H9 (cell line): Measurements from ENCODE around the gene BPIFB2. TPM values are rescaled to one million over a fixed set of nuclear protein-coding genes. Genes with fewer than 3 reads are reported as not detected.

Source experiments
- DNase-seq: peaks from one replicate; pipeline ENCODE4 v3.0.0-alpha.2; 2017
- H2AFZ ChIP-seq: one replicate; pipeline ENCODE4 v1.6.1; 2013; ENCODE audit warnings: mild to moderate bottlenecking, low read length, control low read depth, moderate library complexity
- H2AK5ac ChIP-seq: 2 replicates; pipeline ENCODE4 v1.6.1; 2013; ENCODE audit warnings: low read length, control low read depth, mixed read lengths; ENCODE audit not compliant: insufficient read length
- H2BK120ac ChIP-seq: one replicate; pipeline ENCODE4 v1.6.1; 2013; ENCODE audit warnings: low read depth, mild to moderate bottlenecking, low read length, control low read depth, inconsistent platforms; ENCODE audit not compliant: poor library complexity, severe bottlenecking
- H2BK12ac ChIP-seq: 2 replicates; pipeline ENCODE4 v1.6.1; 2013; ENCODE audit warnings: low read length, control low read depth, mixed read lengths, low read depth; ENCODE audit not compliant: insufficient read length
- H2BK15ac ChIP-seq: 2 replicates; pipeline ENCODE4 v1.6.1; 2013; ENCODE audit warnings: low read depth, low read length, control low read depth
- H2BK20ac ChIP-seq: one replicate; pipeline ENCODE4 v1.6.1; 2013; ENCODE audit warnings: low read depth, mild to moderate bottlenecking, low read length, control low read depth, inconsistent platforms; ENCODE audit not compliant: poor library complexity, severe bottlenecking
- H2BK5ac ChIP-seq: 2 replicates; pipeline ENCODE4 v1.6.1; 2013; ENCODE audit warnings: low read length, control low read depth, mixed read lengths; ENCODE audit not compliant: insufficient read length
- H3K14ac ChIP-seq: 2 replicates; pipeline ENCODE4 v1.6.1; 2013; ENCODE audit warnings: low read length, control low read depth; ENCODE audit not compliant: insufficient read depth
- H3K18ac ChIP-seq: 2 replicates; pipeline ENCODE4 v1.6.1; 2013; ENCODE audit warnings: low read depth, mild to moderate bottlenecking, mixed read lengths, low read length, control low read depth; ENCODE audit not compliant: insufficient read length
- H3K23ac ChIP-seq: 2 replicates; pipeline ENCODE4 v1.6.1; 2013; ENCODE audit warnings: low read length, control low read depth, mixed read lengths, low read depth; ENCODE audit not compliant: insufficient read length
- H3K23me2 ChIP-seq: 2 replicates; pipeline ENCODE4 v1.6.1; 2013; ENCODE audit warnings: low read depth, mild to moderate bottlenecking, mixed read lengths, low read length, control low read depth; ENCODE audit not compliant: insufficient read length, poor library complexity, severe bottlenecking
- H3K27ac ChIP-seq: 2 replicates; pipeline ENCODE4 v1.5.1; 2013; ENCODE audit warnings: low read length, control low read depth, mixed read lengths, low read depth; ENCODE audit not compliant: insufficient read length
- H3K27me3 ChIP-seq: 2 replicates; pipeline ENCODE4 v1.6.1; 2013; ENCODE audit warnings: low read length, control low read depth, inconsistent platforms; ENCODE audit not compliant: insufficient read depth
- H3K4ac ChIP-seq: 2 replicates; pipeline ENCODE4 v1.6.1; 2013; ENCODE audit warnings: low read depth, mild to moderate bottlenecking, control low read depth, inconsistent platforms, low read length, moderate library complexity
- H3K4me1 ChIP-seq: 2 replicates; pipeline ENCODE4 v1.6.1; 2013; ENCODE audit warnings: low read length, control low read depth, inconsistent platforms; ENCODE audit not compliant: insufficient read depth
- H3K4me2 ChIP-seq: 2 replicates; pipeline ENCODE4 v1.6.1; 2013; ENCODE audit warnings: low read length, control low read depth, mixed read lengths; ENCODE audit not compliant: insufficient read length, insufficient read depth
- H3K56ac ChIP-seq: 2 replicates; pipeline ENCODE4 v1.6.1; 2013; ENCODE audit warnings: low read depth, mild to moderate bottlenecking, mixed read lengths, low read length, control low read depth; ENCODE audit not compliant: insufficient read length
- H3K79me1 ChIP-seq: 2 replicates; pipeline ENCODE4 v1.6.1; 2013; ENCODE audit warnings: low read depth, mild to moderate bottlenecking, moderate library complexity, low read length, control low read depth, inconsistent platforms; ENCODE audit not compliant: insufficient read depth, poor library complexity, severe bottlenecking
- H3K79me2 ChIP-seq: 2 replicates; pipeline ENCODE4 v1.6.1; 2013; ENCODE audit warnings: low read length, control low read depth, inconsistent platforms; ENCODE audit not compliant: insufficient read depth
- H3K9ac ChIP-seq: 2 replicates; pipeline ENCODE4 v1.6.1; 2013; ENCODE audit warnings: low read length, control low read depth, mixed read lengths; ENCODE audit not compliant: insufficient read length; ENCODE audit errors: extremely low read depth
- H3K9me3 ChIP-seq: one replicate; pipeline ENCODE4 v1.6.1; 2013; ENCODE audit warnings: low read depth, low read length, inconsistent platforms; ENCODE audit not compliant: control insufficient read depth
- H3T11ph ChIP-seq: one replicate; pipeline ENCODE4 v1.6.1; 2013; ENCODE audit warnings: mild to moderate bottlenecking, low read length, control low read depth, inconsistent platforms
- H4K20me1 ChIP-seq: one replicate; pipeline ENCODE4 v1.6.1; 2013; ENCODE audit not compliant: control insufficient read depth, insufficient read length, insufficient read depth
- H4K5ac ChIP-seq: 2 replicates; pipeline ENCODE4 v1.6.1; 2013; ENCODE audit warnings: low read depth, mild to moderate bottlenecking, mixed read lengths, low read length, control low read depth; ENCODE audit not compliant: insufficient read length
- H4K8ac ChIP-seq: replicated peaks from 2 replicates; pipeline ENCODE4 v1.6.1; 2013; ENCODE audit warnings: low read length, control low read depth, mixed read lengths, low read depth; ENCODE audit not compliant: insufficient read length
- H4K91ac ChIP-seq: 2 replicates; pipeline ENCODE4 v1.6.1; 2013; ENCODE audit warnings: low read depth, mild to moderate bottlenecking, moderate library complexity, mixed read lengths, low read length, control low read depth; ENCODE audit not compliant: insufficient read length
- H3K27ac Mint-ChIP-seq, 3 experiments: 2 replicates in 2 of 3; 3 replicates in 1 of 3; pipeline ENCODE4 v1.8.0; 2020 to 2021; ENCODE audit warnings: mixed read lengths in 3 of 3, mild to moderate bottlenecking in 1 of 3, moderate library complexity in 1 of 3
- H3K27me3 Mint-ChIP-seq: 2 replicates; pipeline ENCODE4 v1.8.0; 2021; ENCODE audit warnings: low read depth, mild to moderate bottlenecking, moderate library complexity, mixed read lengths
- H3K36me3 Mint-ChIP-seq, 3 experiments: 2 replicates in 2 of 3; 3 replicates in 1 of 3; pipeline ENCODE4 v1.8.0; 2020 to 2021; ENCODE audit warnings: low read depth in 3 of 3, mixed read lengths in 3 of 3; ENCODE audit not compliant: insufficient read depth in 1 of 3
- H3K4me1 Mint-ChIP-seq, 2 experiments: 2 replicates each; pipeline ENCODE4 v1.8.0; 2020; ENCODE audit warnings: mixed read lengths in 2 of 2
- H3K4me3 Mint-ChIP-seq, 2 experiments: 2 replicates in 1 of 2; 3 replicates in 1 of 2; pipeline ENCODE4 v1.8.0; 2020 to 2021; ENCODE audit warnings: mild to moderate bottlenecking in 2 of 2, mixed read lengths in 2 of 2, moderate library complexity in 1 of 2
- H3K9me3 Mint-ChIP-seq, 2 experiments: 2 replicates in 1 of 2; 3 replicates in 1 of 2; pipeline ENCODE4 v1.8.0; 2020; ENCODE audit warnings: mild to moderate bottlenecking in 2 of 2, mixed read lengths in 2 of 2, moderate library complexity in 1 of 2
- WGBS: extraction: QIAGEN DNeasy Blood & Tissue Kit; methylation state at CpG from one replicate; pipeline ENCODE4 v1.1.7; 2013; ENCODE audit warnings: missing lambda C conversion rate, low lambda C conversion rate, mixed read lengths; ENCODE audit not compliant: insufficient read length; ENCODE audit errors: extremely low coverage; 5-methylcytosine and 5-hydroxymethylcytosine counted together
- total RNA-seq: library from RNA; stranded (reverse); gene quantifications from 2 replicates; pipeline ENCODE4 v1.2.1, GENCODE V29; 2021
- TF ChIP-seq, protein P1 (sequence below): fragments of 200-600 bp; sonication (generic); conservative IDR thresholded peaks from 3 replicates; pipeline ENCODE4 v1.8.0; 2021; ENCODE audit warnings: antibody characterized with exemption, mild to moderate bottlenecking

BPIFB2 gene
- total RNA-seq, 1 experiment from 2014 or later: not detected

DNA sequence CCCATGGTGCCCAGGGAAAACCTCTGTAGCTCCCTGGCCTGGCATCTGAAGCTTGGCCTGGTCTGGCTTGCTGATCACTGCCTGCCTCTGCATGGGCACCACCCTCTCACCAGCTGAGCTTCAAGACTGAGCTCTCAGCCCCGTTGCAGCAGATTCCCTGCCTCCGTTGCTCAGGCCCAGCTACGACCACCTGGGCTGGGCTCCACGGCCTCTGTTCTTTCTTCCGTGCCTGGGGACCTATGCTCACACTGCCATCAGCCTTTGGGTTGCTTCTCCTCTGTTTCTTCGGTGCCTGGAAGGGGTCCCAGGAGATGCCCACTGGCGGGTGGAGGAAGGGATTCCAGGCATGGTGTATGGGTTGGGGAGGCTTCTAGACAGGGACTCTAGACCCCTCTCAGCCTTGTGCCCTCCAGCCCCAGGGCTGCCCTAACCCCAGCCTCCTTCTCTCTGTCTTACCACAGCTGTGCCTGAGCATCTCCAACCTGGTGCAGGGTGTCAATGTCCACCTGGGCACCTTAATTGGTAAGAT, 9.1 kb downstream of the BPIFB2 start:
- Histone ChIP-seq H3T11ph (no peak overlapping the region), H3K27ac (no peak overlapping the region), H3K9ac (no peak overlapping the region), H2BK20ac (no peak overlapping the region), H3K18ac (no peak overlapping the region), H3K23me2 (no peaks in the 10 kb centered on the region), H3K4ac (no peak overlapping the region), H3K14ac (no peak overlapping the region), H3K4me1 (no peaks in the 10 kb centered on the region), H3K23ac (no peak overlapping the region), H3K27me3 (no peaks in the 10 kb centered on the region), H3K79me1 (no peaks in the 10 kb centered on the region), H2BK120ac (no peak overlapping the region), H2AK5ac (no peak overlapping the region), H4K8ac (no peak overlapping the region), H3K4me2 (no peak overlapping the region), H4K20me1 (no peaks in the 10 kb centered on the region), H2BK15ac (no peak overlapping the region), H2BK5ac (no peak overlapping the region), H4K5ac (no peak overlapping the region), H3K9me3 (no peaks in the 10 kb centered on the region), H2AFZ (no peak overlapping the region), H2BK12ac (no peak overlapping the region), H4K91ac (no peak overlapping the region), H3K79me2 (no peaks in the 10 kb centered on the region), H3K56ac (no peak overlapping the region)
- Mint-ChIP-seq H3K36me3 (no peaks in the 10 kb centered on the region), H3K27ac (peak overlapping the region in 2 of 3 experiments; percentile 76 to 87; a peak in 2 of 7 replicates), H3K4me3 (no peak overlapping the region), H3K27me3 (peaks cover 18% of the 10 kb centered on the region), H3K4me1 (peaks cover 21 to 23% of the 10 kb centered on the region in 2 experiments), H3K9me3 (no peaks in the 10 kb centered on the region)
- TF ChIP-seq, protein P1, sequence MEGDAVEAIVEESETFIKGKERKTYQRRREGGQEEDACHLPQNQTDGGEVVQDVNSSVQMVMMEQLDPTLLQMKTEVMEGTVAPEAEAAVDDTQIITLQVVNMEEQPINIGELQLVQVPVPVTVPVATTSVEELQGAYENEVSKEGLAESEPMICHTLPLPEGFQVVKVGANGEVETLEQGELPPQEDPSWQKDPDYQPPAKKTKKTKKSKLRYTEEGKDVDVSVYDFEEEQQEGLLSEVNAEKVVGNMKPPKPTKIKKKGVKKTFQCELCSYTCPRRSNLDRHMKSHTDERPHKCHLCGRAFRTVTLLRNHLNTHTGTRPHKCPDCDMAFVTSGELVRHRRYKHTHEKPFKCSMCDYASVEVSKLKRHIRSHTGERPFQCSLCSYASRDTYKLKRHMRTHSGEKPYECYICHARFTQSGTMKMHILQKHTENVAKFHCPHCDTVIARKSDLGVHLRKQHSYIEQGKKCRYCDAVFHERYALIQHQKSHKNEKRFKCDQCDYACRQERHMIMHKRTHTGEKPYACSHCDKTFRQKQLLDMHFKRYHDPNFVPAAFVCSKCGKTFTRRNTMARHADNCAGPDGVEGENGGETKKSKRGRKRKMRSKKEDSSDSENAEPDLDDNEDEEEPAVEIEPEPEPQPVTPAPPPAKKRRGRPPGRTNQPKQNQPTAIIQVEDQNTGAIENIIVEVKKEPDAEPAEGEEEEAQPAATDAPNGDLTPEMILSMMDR: no peak
- no CpG with 5 or more reads among the region's 7 CpGs for WGBS
- no peak for DNase-seq
